ENCODE data around the gene ATXN3L. TPM values are rescaled to one million over a fixed set of nuclear protein-coding genes. Genes with fewer than 3 reads are reported as not detected.

ATXN3L gene
- total and polyA plus RNA-seq, 4 donors = not detected

GRCh38 chrX:13293700-13294099, 26.2 kb downstream of the ATXN3L start:
- DNase-seq (ENCODE audit: low spot score) = no peak
- WGBS = 64% methylated on average over 6 of the region's 6 CpGs

More at GRCh38 chrX:13293700-13294099, 26.2 kb downstream of the ATXN3L start:
- no peak overlapping the region for H3K9ac ChIP-seq (ENCODE audit: low read depth in 1 of 2, low read length in 2 of 2)
- H3K27me3 ChIP-seq (ENCODE audit: control insufficient read depth in 4 of 4, insufficient read depth in 4 of 4, low read length in 3 of 4) = no peaks in the 10 kb centered on the region
- no peak overlapping the region for H3K4me3 ChIP-seq (ENCODE audit: low read depth in 1 of 3, low read length in 3 of 3)
- H3K4me1 ChIP-seq (ENCODE audit: control insufficient read depth in 4 of 4, insufficient read depth in 4 of 4, low read length in 3 of 4) = no peaks in the 10 kb centered on the region
- TF ChIP-seq JUND (IDR thresholded peaks at IDR 0.05) = no peak
- no peak for TF ChIP-seq REST (IDR thresholded peaks at IDR 0.05)
- no peak for TF ChIP-seq MAX (IDR thresholded peaks at IDR 0.05)
- TF ChIP-seq NR2F2 (IDR thresholded peaks at IDR 0.05) = no peak
- TF ChIP-seq RXRA (IDR thresholded peaks at IDR 0.05) = no peak
- no peak for TF ChIP-seq RAD21 (IDR thresholded peaks at IDR 0.05)
- TF ChIP-seq HNF4A (conservative IDR thresholded peaks at IDR 0.05) = no peak
- TF ChIP-seq CTCF (IDR thresholded peaks at IDR 0.05; ENCODE audit: low read depth, low read length, missing input control) = no peak
- TF ChIP-seq FOXA1 (IDR thresholded peaks at IDR 0.05) = no peak
- TF ChIP-seq GABPA (IDR thresholded peaks at IDR 0.05 in 1 of 2, conservative IDR thresholded peaks at IDR 0.05 in 1 of 2) = no peak
- TF ChIP-seq EGR1 (IDR thresholded peaks at IDR 0.05; ENCODE audit: low read depth in 2 of 2) = no peak
- TF ChIP-seq SP1 (IDR thresholded peaks at IDR 0.05) = no peak
- no peak for TF ChIP-seq HNF4G (IDR thresholded peaks at IDR 0.05)
- TF ChIP-seq YY1 (IDR thresholded peaks at IDR 0.05) = no peak
- no peak for TF ChIP-seq ATF3 (IDR thresholded peaks at IDR 0.05)
- TF ChIP-seq FOXA2 (IDR thresholded peaks at IDR 0.05) = no peak
- TF ChIP-seq ZBTB33 (IDR thresholded peaks at IDR 0.05) = no peak
- TF ChIP-seq TAF1 (conservative IDR thresholded peaks at IDR 0.05) = no peak
- H3K9me3 ChIP-seq (ENCODE audit: control insufficient read depth in 4 of 4, low read length in 3 of 4) = no peaks in the 10 kb centered on the region
- H3K36me3 ChIP-seq (ENCODE audit: control insufficient read depth in 4 of 4, insufficient read depth in 3 of 4, low read depth in 1 of 4, low read length in 3 of 4) = no peaks in the 10 kb centered on the region
- H3K27ac ChIP-seq (ENCODE audit: low read depth in 1 of 2, low read length in 2 of 2) = no peak overlapping the region

Measured in liver (tissue), 9 donors.